ENCODE measurements around the gene IMMP2L.

GRCh38 chr7:111162692-111163091 lies 399.6 kb downstream of the IMMP2L start:
- TF ChIP-seq MAX (IDR thresholded peaks at IDR 0.05) (no peak), CHD2 (IDR thresholded peaks at IDR 0.05; ENCODE audit: low read length, partially characterized antibody) (no peak)

Measured in A549 (cell line).